Neural crest cell (in vitro differentiated cells): ENCODE data around the gene SPOCK2. TPM values are rescaled to one million over a fixed set of nuclear protein-coding genes. Genes with fewer than 3 reads are reported as not detected.

Experiments
- DNase-seq: peaks from one replicate; pipeline ENCODE4 v3.0.0; 2021; ENCODE audit warnings: low read depth, mixed read lengths, low spot score
- H3K27ac Mint-ChIP-seq: one replicate; pipeline ENCODE4 v1.8.0; 2021; ENCODE audit warnings: mild to moderate bottlenecking, mixed read lengths; ENCODE audit not compliant: unreplicated experiment
- H3K27me3 Mint-ChIP-seq: 2 replicates; pipeline ENCODE4 v1.8.0; 2021; ENCODE audit warnings: low read depth, mild to moderate bottlenecking, mixed read lengths
- H3K36me3 Mint-ChIP-seq: 2 replicates; pipeline ENCODE4 v1.8.0; 2021; ENCODE audit warnings: low read depth, mild to moderate bottlenecking, mixed read lengths
- H3K4me1 Mint-ChIP-seq: 2 replicates; pipeline ENCODE4 v1.8.0; 2021; ENCODE audit warnings: mixed read lengths
- H3K4me3 Mint-ChIP-seq: one replicate; pipeline ENCODE4 v1.8.0; 2021; ENCODE audit warnings: mild to moderate bottlenecking, mixed read lengths
- H3K9me3 Mint-ChIP-seq: 2 replicates; pipeline ENCODE4 v1.8.0; 2021; ENCODE audit warnings: mixed read lengths
- CTCF ChIP-seq: fragments of 200-600 bp; sonication (generic); conservative IDR thresholded peaks from 2 replicates; pipeline ENCODE4 v1.5.0; 2021; ENCODE audit warnings: antibody characterized with exemption, mild to moderate bottlenecking
- total RNA-seq: library from RNA; stranded (reverse); gene quantifications from 2 replicates; pipeline ENCODE4 v1.2.1, GENCODE V29; 2021

SPOCK2 gene
- total RNA-seq, 1 donor from 2014 or later: 1.4 TPM

GRCh38 chr10:72104472-72105097 lies 16.2 kb upstream of the SPOCK2 start:
- Mint-ChIP-seq H3K4me3 (no peak overlapping the region), H3K36me3 (peaks cover 11% of the 10 kb centered on the region), H3K4me1 (peaks cover 52% of the 10 kb centered on the region), H3K27me3 (no peaks in the 10 kb centered on the region), H3K9me3 (no peaks in the 10 kb centered on the region), H3K27ac (peak overlapping the region; percentile 46)
- TF ChIP-seq CTCF: no peak
- no peak for DNase-seq

- Mint-ChIP-seq H3K9me3 (no peaks in the 10 kb centered on the region), H3K27me3 (no peaks in the 10 kb centered on the region), H3K4me1 (peaks cover 21% of the 10 kb centered on the region), H3K27ac (no peak overlapping the region), H3K4me3 (no peak overlapping the region), H3K36me3 (peaks cover 13% of the 10 kb centered on the region)
- DNase-seq: no peak
- TF ChIP-seq CTCF: no peak
These were observed 11.2 kb upstream of the SPOCK2 start for GRCh38 chr10:72099600-72099921.

GRCh38 chr10:72098836-72099599 lies 10.7 kb upstream of the SPOCK2 start:
- no peak overlapping the region for H3K27ac Mint-ChIP-seq
- no peak for TF ChIP-seq CTCF
- H3K27me3 Mint-ChIP-seq: no peaks in the 10 kb centered on the region

GRCh38 chr10:72098301-72098835 lies 10.0 kb upstream of the SPOCK2 start:
- Mint-ChIP-seq H3K9me3 (no peaks in the 10 kb centered on the region), H3K27me3 (no peaks in the 10 kb centered on the region), H3K27ac (no peak overlapping the region), H3K36me3 (peaks cover 10% of the 10 kb centered on the region), H3K4me1 (peaks cover 9% of the 10 kb centered on the region), H3K4me3 (no peak overlapping the region)
- TF ChIP-seq CTCF: no peak
- no peak for DNase-seq

More at GRCh38 chr10:72098836-72099599, 10.7 kb upstream of the SPOCK2 start:
- no peak for DNase-seq
- peaks cover 13% of the 10 kb centered on the region for H3K36me3 Mint-ChIP-seq
- H3K4me3 Mint-ChIP-seq: no peak overlapping the region
- no peaks in the 10 kb centered on the region for H3K9me3 Mint-ChIP-seq
- peaks cover 15% of the 10 kb centered on the region for H3K4me1 Mint-ChIP-seq

- TF ChIP-seq CTCF: no peak
- Mint-ChIP-seq H3K4me1 (peaks cover 9% of the 10 kb centered on the region), H3K9me3 (no peaks in the 10 kb centered on the region), H3K36me3 (peaks cover 10% of the 10 kb centered on the region), H3K4me3 (no peak overlapping the region), H3K27me3 (no peaks in the 10 kb centered on the region), H3K27ac (no peak overlapping the region)
- DNase-seq: no peak
These were observed 9.3 kb upstream of the SPOCK2 start for GRCh38 chr10:72097448-72098300.
